Fibroblast of pulmonary artery (primary cell): ENCODE data around the gene TEX22.

Experiments
- DNase-seq: peaks from one replicate; pipeline ENCODE4 v3.0.0-alpha.2; 2010; ENCODE audit warnings: low read depth
- H3K4me3 ChIP-seq: replicated peaks from 2 replicates; pipeline ENCODE4 v1.5.1; 2011; ENCODE audit warnings: low read depth, mild to moderate bottlenecking, control low read depth, low read length, moderate library complexity
- TF ChIP-seq, protein P1 (sequence below): IDR thresholded peaks from 2 replicates; pipeline ENCODE4 v1.5.1; 2011; ENCODE audit warnings: mild to moderate bottlenecking, control low read depth, low read length, inconsistent platforms; ENCODE audit errors: missing control alignments

The TEX22 gene

GRCh38 chr14:105447651-105448640, 49.6 kb downstream of the TEX22 start:
- no peak for DNase-seq
- H3K4me3 ChIP-seq: no peak overlapping the region
- TF ChIP-seq, protein P1, sequence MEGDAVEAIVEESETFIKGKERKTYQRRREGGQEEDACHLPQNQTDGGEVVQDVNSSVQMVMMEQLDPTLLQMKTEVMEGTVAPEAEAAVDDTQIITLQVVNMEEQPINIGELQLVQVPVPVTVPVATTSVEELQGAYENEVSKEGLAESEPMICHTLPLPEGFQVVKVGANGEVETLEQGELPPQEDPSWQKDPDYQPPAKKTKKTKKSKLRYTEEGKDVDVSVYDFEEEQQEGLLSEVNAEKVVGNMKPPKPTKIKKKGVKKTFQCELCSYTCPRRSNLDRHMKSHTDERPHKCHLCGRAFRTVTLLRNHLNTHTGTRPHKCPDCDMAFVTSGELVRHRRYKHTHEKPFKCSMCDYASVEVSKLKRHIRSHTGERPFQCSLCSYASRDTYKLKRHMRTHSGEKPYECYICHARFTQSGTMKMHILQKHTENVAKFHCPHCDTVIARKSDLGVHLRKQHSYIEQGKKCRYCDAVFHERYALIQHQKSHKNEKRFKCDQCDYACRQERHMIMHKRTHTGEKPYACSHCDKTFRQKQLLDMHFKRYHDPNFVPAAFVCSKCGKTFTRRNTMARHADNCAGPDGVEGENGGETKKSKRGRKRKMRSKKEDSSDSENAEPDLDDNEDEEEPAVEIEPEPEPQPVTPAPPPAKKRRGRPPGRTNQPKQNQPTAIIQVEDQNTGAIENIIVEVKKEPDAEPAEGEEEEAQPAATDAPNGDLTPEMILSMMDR: no peak

DNA sequence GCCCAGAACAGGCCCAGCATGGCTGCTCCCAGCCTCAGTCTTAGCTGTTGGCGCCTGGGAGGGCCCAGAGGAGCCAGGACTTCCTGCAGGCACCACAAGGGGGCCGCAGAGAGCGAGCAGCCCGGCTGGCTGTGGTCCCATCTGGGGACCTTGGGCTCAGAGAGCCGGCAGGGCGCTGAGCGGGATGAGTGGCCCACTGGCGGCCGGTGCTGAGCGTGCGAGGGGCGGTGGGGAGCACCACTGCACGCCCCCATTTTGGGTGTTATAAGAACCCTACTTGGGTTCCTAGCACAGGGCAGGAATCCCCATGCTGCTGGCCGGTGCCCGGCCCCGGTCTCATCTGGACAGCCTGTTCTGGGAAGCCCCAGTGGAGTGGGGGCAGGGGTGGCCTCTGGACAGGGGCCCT, 50.4 kb downstream of the TEX22 start:
- TF ChIP-seq, protein P1: peak; percentile 79
- peak; percentile 64 for DNase-seq
- H3K4me3 ChIP-seq: no peak overlapping the region

- TF ChIP-seq, protein P1: no peak
- no peak for DNase-seq
- H3K4me3 ChIP-seq: no peak overlapping the region
These were observed 51.2 kb downstream of the TEX22 start for GRCh38 chr14:105449276-105450122.

- TF ChIP-seq, protein P1: no peak
- H3K4me3 ChIP-seq: no peak overlapping the region
- no peak for DNase-seq
These were observed 51.8 kb downstream of the TEX22 start for GRCh38 chr14:105450123-105450505.

DNA sequence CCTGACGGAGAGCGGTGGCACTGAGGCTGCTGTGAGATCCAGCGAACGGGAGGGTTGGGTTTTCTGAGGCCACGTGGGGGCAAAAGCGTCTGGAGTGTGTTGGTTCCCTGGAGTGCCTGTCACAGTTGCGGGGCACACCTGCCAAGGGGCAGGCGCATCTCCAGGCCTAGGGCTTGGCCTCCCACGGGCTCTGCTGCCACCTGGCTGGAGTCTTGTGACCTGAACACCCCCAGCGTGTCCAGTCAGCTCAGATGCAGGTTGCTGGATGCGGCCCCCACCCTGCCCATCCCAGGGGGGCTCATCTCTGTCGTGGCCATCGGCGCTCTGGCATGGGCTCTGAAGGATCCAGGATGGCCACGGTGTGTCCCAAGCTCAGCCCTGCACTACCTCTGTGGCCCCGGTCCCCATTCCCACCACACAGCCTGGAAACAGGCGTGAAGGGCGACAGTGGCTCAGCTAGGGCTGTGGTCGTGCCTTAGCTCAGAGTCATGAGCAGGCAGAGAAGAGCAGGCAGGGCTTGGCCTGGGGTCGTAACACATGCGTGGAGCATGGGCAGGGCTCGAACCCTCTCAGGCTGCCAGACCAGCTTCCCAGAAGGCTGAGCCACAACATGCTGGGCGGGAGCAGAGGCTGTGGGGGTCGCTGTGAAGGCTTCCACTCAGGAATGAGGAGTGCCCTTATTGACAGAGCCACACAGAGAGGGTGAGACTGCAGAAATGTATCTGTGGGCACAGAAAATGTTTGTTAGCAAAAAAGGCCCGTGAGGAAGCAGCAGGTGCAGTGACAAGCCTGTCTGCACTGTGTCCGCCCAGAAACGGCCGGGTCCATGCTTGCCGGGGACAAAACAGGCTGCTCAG, 52.8 kb downstream of the TEX22 start:
- TF ChIP-seq, protein P1: no peak
- DNase-seq: no peak
- H3K4me3 ChIP-seq: no peak overlapping the region

- TF ChIP-seq, protein P1: no peak
- H3K4me3 ChIP-seq: no peak overlapping the region
- no peak for DNase-seq
These were observed 54.6 kb downstream of the TEX22 start for GRCh38 chr14:105452963-105453362.
